Hematopoietic multipotent progenitor cell treated with erythropoietin and hydrocortisone succinate and interleukin-3 and kit ligand, for 15 days (in vitro differentiated cells): ENCODE data around the gene OLIG3.

Experiments used
- DNase-seq: peaks from one replicate; pipeline ENCODE4 v3.0.0-alpha.2; 2015; ENCODE audit warnings: low spot score

Gene OLIG3

DNA sequence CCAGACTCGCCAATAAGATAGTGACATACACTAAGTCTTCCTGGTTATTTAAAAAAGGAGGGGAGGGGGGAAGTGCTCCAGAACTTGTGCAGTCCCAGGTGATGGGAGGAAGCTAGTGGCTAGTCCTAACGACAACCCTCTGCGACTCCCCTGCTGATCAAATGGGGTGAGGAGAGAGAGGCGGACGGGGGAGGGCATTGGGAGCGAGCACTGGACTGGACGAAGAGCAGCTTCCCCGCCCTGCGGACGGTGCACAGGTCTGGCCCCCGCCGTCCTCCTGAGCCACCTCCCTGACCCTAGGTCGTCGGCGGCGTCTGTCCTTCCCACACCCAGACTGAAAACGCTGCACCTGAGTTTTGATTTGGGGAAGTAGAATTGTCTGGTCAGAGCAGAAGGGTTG, 2.2 kb upstream of the OLIG3 start:
- DNase-seq: no peak

- DNase-seq: no peak
Measured at GRCh38 chr6:137495703-137496336, 1.6 kb upstream of the OLIG3 start.

DNA sequence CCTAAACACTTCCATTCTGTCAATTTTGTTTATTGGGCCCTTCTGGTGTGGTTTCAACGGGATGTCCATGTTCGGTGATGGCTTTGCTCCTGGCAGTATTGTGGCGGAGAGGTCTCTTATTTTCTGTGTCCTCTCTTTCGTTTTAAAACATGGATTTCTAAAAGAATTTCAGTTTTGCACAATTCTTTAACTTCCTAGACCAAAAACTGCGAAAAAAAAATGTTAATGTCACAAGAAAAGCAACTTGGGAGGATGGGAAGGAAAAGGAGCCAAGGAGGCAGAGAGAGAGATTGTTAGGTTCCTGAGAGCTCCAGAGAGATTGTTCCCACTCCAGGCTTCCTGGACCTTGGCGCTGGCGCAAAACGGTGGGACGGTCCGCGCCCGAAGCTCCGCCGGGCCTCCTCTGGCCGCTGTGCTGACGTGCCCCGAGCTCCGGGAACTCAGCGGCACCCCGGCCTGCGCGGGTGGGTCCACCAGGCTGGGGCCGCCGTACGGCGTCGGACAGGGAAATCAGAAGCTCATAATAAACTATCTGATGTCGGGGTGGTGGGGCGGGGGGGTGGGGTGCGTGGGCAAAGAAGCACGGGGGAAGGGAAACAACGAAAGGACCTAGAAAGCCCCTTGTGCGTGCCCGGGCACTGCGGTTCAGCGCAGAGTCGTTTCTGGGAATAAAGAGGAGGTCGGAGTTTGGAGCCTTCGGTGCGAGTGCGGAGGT, 951 bp upstream of the OLIG3 start:
- no peak for DNase-seq

GRCh38 chr6:137493218-137494038, 766 bp downstream of the OLIG3 start:
- no peak for DNase-seq

- DNase-seq: no peak
Measured at GRCh38 chr6:137492289-137493217, 1.6 kb downstream of the OLIG3 start.

DNA sequence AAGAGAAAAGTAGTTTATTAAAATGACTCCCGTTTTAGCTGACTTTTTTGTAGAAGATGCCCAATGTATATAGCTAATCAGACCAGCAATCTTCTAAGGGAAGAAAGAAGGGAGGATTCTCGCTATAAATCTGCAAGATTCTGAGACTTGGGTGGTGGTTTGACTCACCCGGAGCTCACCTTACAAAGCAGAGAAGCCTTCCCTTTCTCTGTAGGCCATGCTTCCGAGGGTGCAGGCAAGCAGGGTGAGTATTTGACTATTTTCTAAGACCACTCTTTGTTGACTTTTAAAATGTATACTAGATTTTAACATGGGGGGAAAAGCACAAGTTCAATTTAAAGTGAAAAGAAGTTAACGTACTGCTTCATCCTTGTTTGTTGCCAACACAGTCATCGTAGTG, 2.7 kb downstream of the OLIG3 start:
- no peak for DNase-seq

GRCh38 chr6:137490961-137491360, 3.2 kb downstream of the OLIG3 start:
- no peak for DNase-seq

- DNase-seq: no peak
Measured at GRCh38 chr6:137490006-137490905, 3.9 kb downstream of the OLIG3 start.

GRCh38 chr6:137489046-137490005, 4.9 kb downstream of the OLIG3 start:
- no peak for DNase-seq

- no peak for DNase-seq
Measured at GRCh38 chr6:137488150-137489045, 5.8 kb downstream of the OLIG3 start.

GRCh38 chr6:137487869-137488149, 6.4 kb downstream of the OLIG3 start:
- DNase-seq: no peak

DNA sequence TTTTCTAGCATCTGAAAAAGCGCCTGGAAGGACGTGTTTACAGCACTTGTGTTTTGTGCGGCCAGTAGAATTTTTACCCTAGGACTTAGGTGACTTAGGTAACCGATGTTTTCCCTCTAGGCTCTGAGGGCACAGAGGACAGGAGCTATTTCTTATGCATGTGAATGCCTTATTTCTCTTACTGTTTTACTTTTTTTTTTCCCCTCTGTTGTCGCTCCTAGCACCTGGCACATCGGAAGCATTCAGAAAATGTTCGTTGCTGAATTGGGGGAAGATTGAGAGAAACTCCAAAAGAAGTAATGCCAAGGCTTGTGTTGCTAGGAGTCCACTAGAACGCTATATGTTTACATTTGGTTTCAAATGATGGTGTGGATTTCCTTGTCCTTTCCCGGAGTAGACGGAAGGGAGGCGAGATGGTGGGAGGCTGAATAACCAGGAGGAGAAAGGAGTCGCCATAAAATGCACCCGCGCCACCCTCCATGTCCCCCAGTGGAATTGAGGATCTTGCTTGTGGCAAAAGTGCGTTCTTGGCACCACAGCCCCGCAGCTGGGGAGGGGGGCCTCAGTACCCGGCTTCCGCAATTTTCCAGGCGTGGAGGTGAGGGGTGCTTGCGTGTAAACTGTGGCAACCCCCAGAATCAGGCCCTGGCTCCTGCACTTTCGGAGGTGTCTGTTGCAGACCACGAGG, 6.9 kb downstream of the OLIG3 start:
- DNase-seq: no peak

- DNase-seq: no peak
Measured at GRCh38 chr6:137486416-137486815, 7.8 kb downstream of the OLIG3 start.

- DNase-seq: no peak
Measured at GRCh38 chr6:137480431-137480830, 13.8 kb downstream of the OLIG3 start.

DNA sequence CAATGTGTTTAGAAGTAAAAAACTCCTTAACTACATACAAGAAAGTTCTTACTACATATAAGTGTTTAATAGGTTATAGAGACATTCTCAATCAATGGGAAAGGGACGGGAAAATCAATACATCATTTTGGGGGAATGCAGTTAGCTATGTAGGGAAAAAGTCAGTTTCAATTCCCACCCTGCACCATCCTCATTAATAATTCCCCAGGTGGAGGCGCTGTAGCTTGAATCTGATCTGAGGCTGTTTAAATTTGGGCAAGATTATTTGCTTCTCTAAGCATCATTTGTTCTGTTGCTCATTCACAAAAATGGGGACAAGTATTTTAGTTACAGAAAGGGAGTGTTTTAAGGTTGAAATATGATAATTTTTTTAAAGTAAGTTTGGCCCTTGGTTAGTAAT, 19.1 kb downstream of the OLIG3 start:
- no peak for DNase-seq

- DNase-seq: no peak
Measured at GRCh38 chr6:137473598-137473997, 20.6 kb downstream of the OLIG3 start.

DNA sequence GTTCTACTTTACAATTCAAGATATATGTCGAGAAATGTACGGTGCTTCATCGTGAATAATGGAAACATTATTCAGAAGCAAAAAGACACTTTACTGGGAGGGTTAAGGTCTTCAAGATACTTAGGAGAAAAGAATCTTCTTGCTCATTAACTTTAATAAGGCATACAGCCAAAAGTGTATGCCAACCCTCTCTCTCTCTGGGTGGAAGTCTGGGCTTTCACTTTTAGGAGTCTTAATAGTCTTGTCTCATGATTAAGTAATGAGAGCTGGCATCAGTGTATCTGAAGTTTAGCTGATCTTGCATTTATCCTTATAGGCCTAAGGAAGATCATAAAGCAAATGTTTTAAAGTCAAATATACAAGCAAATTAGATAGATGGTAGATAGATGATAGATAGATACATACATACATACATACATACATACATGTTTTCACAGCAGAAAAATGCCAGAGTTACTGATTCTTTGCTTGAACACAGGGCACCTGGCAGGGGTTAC, 21.5 kb downstream of the OLIG3 start:
- DNase-seq: no peak

DNA sequence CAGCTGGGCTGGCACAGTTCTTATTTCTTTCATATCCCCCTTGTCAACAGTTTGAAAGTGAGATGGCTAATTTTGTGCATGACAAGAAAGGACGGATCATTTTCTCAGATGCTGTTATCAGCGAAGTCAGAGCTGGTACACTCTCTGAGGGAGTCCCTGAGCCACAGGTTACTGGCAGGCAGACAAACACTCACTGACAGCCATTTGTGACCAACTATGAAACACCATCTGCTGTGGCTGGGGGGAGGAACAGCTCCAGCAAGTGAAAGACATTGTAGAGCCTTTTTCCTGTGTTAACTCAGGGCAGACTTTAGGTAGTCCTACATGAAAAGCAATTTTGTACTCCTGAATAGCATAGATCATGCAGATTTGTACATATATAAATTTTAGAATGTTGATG, 22.2 kb downstream of the OLIG3 start:
- no peak for DNase-seq
